22Rv1 (cell line): ENCODE measurements around the gene PGM1.

Experiments used
- CTCF ChIP-seq: fragments of 450-650 bp; IDR thresholded peaks from 2 replicates; pipeline ENCODE4 v1.5.1; 2017; ENCODE audit warnings: mild to moderate bottlenecking
- ZFX ChIP-seq: fragments of 450-650 bp; IDR thresholded peaks from 2 replicates; pipeline ENCODE4 v1.6.1; 2017; ENCODE audit warnings: antibody characterized with exemption, borderline replicate concordance

GRCh38 chr1:63603810-63604209 is 10.6 kb downstream of the PGM1 start:
- TF ChIP-seq CTCF (no peak), ZFX (no peak)
